Erythroblast (primary cell): ENCODE results near the gene CLDN6.

Experiments used
- GATA1 ChIP-seq: IDR thresholded peaks from 2 replicates; pipeline ENCODE4 v1.6.1; 2011; ENCODE audit warnings: low read depth, mild to moderate bottlenecking, control low read depth, low read length, moderate library complexity
- POLR2A ChIP-seq: IDR thresholded peaks from 2 replicates; pipeline ENCODE4 v1.6.1; 2011; ENCODE audit warnings: mild to moderate bottlenecking, low read length

DNA sequence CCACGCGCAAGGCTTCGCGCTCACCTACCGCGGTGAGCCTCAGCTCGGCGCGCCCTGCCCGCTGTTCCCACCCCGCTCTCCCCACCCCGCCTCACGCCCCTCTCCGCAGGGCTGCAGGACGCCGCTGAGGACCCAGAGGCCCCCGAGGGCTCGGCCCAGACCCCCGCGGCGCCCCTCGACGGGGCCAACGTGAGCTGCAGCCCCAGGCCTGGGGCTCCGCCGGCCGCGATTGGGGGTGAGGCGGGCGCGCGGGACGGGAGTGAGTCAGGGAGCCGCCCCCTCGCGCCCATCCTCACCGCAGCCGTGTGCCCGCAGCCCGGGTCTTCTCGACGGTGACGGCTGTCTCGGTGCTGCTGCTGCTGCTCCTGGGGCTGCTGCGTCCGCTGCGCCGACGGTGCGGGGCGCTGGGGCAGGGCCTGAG is 50.8 kb downstream of the CLDN6 start:
- TF ChIP-seq POLR2A (no peak), GATA1 (no peak)
